ENCODE data around the gene MGLL.
A peak's percentile ranks its signal among the peaks of the same experiment; 100 is the strongest.

Gene MGLL

DNA sequence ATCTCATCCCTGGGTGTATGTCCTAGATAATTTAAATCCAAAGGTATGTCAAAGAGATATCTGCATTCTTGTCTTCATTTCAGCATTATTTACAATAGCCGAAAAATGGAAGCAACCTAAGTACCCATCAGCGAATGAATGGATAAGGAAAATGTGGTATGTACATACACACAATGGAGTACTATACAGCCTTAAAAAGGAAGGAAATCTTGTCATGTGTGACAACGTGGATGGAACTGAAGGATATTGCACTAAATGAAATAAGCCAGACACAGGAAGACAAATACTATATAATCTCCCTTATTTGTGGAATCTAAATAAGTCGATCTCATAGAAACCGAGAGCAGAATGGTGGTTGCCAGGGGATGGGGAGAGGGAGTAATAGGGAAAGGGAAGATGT lies 16.8 kb upstream of the MGLL start:
- Histone ChIP-seq H4K20me1 (ENCODE audit: insufficient read depth, low read length) (no peaks in the 10 kb centered on the region), H2AFZ (ENCODE audit: low read depth, low read length) (no peak overlapping the region), H3K27ac (ENCODE audit: low read length) (no peak overlapping the region), H3K9ac (ENCODE audit: low read length) (no peak overlapping the region), H3K79me2 (ENCODE audit: low read length) (no peaks in the 10 kb centered on the region), H3K9me3 (ENCODE audit: insufficient read depth, low read length) (peaks cover 3% of the 10 kb centered on the region; the same call in 1 of the 2 replicates), H3K36me3 (replicated peaks; ENCODE audit: low read depth, low read length) (no peaks in the 10 kb centered on the region), H3K27me3 (ENCODE audit: low read depth, low read length) (no peaks in the 10 kb centered on the region), H3K4me3 (ENCODE audit: low read length) (no peak overlapping the region), H3K4me2 (ENCODE audit: low read length) (no peak overlapping the region), H3K4me1 (ENCODE audit: low read length) (peaks cover 37% of the 10 kb centered on the region)
- no peak for TF ChIP-seq EZH2phosphoT487 (IDR thresholded peaks at IDR 0.05; ENCODE audit: low read depth)
- TF ChIP-seq, protein P1, sequence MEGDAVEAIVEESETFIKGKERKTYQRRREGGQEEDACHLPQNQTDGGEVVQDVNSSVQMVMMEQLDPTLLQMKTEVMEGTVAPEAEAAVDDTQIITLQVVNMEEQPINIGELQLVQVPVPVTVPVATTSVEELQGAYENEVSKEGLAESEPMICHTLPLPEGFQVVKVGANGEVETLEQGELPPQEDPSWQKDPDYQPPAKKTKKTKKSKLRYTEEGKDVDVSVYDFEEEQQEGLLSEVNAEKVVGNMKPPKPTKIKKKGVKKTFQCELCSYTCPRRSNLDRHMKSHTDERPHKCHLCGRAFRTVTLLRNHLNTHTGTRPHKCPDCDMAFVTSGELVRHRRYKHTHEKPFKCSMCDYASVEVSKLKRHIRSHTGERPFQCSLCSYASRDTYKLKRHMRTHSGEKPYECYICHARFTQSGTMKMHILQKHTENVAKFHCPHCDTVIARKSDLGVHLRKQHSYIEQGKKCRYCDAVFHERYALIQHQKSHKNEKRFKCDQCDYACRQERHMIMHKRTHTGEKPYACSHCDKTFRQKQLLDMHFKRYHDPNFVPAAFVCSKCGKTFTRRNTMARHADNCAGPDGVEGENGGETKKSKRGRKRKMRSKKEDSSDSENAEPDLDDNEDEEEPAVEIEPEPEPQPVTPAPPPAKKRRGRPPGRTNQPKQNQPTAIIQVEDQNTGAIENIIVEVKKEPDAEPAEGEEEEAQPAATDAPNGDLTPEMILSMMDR (IDR thresholded peaks at IDR 0.05; ENCODE audit: low read depth, low read length): no peak

- Histone ChIP-seq H3K27me3 (ENCODE audit: low read depth, low read length) (no peaks in the 10 kb centered on the region), H4K20me1 (ENCODE audit: insufficient read depth, low read length) (no peaks in the 10 kb centered on the region), H3K4me2 (ENCODE audit: low read length) (peak overlapping the region; percentile 76), H3K9me3 (ENCODE audit: insufficient read depth, low read length) (peaks cover 10% of the 10 kb centered on the region; the same call in 1 of the 2 replicates), H3K4me3 (ENCODE audit: low read length) (no peak overlapping the region), H3K4me1 (ENCODE audit: low read length) (peaks cover 56% of the 10 kb centered on the region), H3K36me3 (replicated peaks; ENCODE audit: low read depth, low read length) (peaks cover 17% of the 10 kb centered on the region), H3K79me2 (ENCODE audit: low read length) (no peaks in the 10 kb centered on the region), H3K9ac (ENCODE audit: low read length) (peak overlapping the region; percentile 53), H2AFZ (ENCODE audit: low read depth, low read length) (peak overlapping the region; percentile 80), H3K27ac (ENCODE audit: low read length) (peak overlapping the region; percentile 99)
- no peak for TF ChIP-seq EZH2phosphoT487 (IDR thresholded peaks at IDR 0.05; ENCODE audit: low read depth)
- TF ChIP-seq, protein P1 (IDR thresholded peaks at IDR 0.05; ENCODE audit: low read depth, low read length): no peak
Measured at GRCh38 chr3:127835993-127836882, 13.9 kb upstream of the MGLL start.

DNA sequence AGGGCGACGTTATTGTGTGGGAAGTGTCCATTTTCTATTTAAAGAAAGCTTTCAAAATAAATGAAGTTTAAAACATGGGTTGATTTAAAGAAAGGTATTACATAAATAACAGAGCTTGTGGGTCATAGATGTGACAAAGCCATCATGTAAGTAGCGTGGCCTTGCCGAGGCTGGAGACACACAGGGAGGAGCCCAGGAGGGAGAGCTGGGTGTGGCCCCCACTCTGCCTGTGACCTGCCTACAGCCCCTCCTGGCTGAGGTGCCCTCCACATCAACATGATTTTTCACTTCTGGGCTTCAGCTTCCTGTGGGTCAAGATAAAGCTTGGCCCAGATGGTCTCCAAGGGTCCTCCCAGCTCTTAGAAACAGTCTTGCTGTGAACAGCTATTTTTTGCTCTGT lies 12.5 kb upstream of the MGLL start:
- H3K79me2 ChIP-seq (ENCODE audit: low read length): no peaks in the 10 kb centered on the region
- no peaks in the 10 kb centered on the region for H3K27me3 ChIP-seq (ENCODE audit: low read depth, low read length)
- H2AFZ ChIP-seq (ENCODE audit: low read depth, low read length): peak overlapping the region; percentile 74; the same call in 1 of the 2 replicates
- TF ChIP-seq EZH2phosphoT487 (IDR thresholded peaks at IDR 0.05; ENCODE audit: low read depth): no peak
- TF ChIP-seq, protein P1 (IDR thresholded peaks at IDR 0.05; ENCODE audit: low read depth, low read length): no peak
- peaks cover 59% of the 10 kb centered on the region for H3K4me1 ChIP-seq (ENCODE audit: low read length)
- no peaks in the 10 kb centered on the region for H4K20me1 ChIP-seq (ENCODE audit: insufficient read depth, low read length)
- peak overlapping the region; percentile 58 for H3K4me3 ChIP-seq (ENCODE audit: low read length)
- H3K9ac ChIP-seq (ENCODE audit: low read length): peak overlapping the region; percentile 77
- peak overlapping the region; percentile 76 for H3K4me2 ChIP-seq (ENCODE audit: low read length)
- peaks cover 30% of the 10 kb centered on the region for H3K36me3 ChIP-seq (replicated peaks; ENCODE audit: low read depth, low read length)
- H3K9me3 ChIP-seq (ENCODE audit: insufficient read depth, low read length): peaks cover 16% of the 10 kb centered on the region; the same call in 1 of the 2 replicates
- H3K27ac ChIP-seq (ENCODE audit: low read length): peak overlapping the region; percentile 99

GRCh38 chr3:127833281-127834032 lies 11.1 kb upstream of the MGLL start:
- no peak for TF ChIP-seq EZH2phosphoT487 (IDR thresholded peaks at IDR 0.05; ENCODE audit: low read depth)
- TF ChIP-seq, protein P1 (IDR thresholded peaks at IDR 0.05; ENCODE audit: low read depth, low read length): no peak
- H3K4me2 ChIP-seq (ENCODE audit: low read length): no peak overlapping the region
- H3K4me3 ChIP-seq (ENCODE audit: low read length): no peak overlapping the region
- H2AFZ ChIP-seq (ENCODE audit: low read depth, low read length): no peak overlapping the region
- H3K27ac ChIP-seq (ENCODE audit: low read length): peak overlapping the region; percentile 99
- H3K27me3 ChIP-seq (ENCODE audit: low read depth, low read length): no peaks in the 10 kb centered on the region
- no peaks in the 10 kb centered on the region for H3K79me2 ChIP-seq (ENCODE audit: low read length)
- peaks cover 38% of the 10 kb centered on the region for H3K36me3 ChIP-seq (replicated peaks; ENCODE audit: low read depth, low read length)
- H3K9me3 ChIP-seq (ENCODE audit: insufficient read depth, low read length): peaks cover 27% of the 10 kb centered on the region
- no peaks in the 10 kb centered on the region for H4K20me1 ChIP-seq (ENCODE audit: insufficient read depth, low read length)
- H3K9ac ChIP-seq (ENCODE audit: low read length): no peak overlapping the region
- peaks cover 59% of the 10 kb centered on the region for H3K4me1 ChIP-seq (ENCODE audit: low read length)

Data from OCI-LY3 (cell line).